ENCODE results near the gene ADGRL3. TPM values are rescaled to one million over a fixed set of nuclear protein-coding genes. Genes with fewer than 3 reads are reported as not detected.

ADGRL3 gene
- total RNA-seq: not detected

- CTCF ChIA-PET: no interaction called here
- intact Hi-C loops (cut with micrococcal nuclease): no loop called here
- POLR2A ChIA-PET: no interaction called here
- Mint-ChIP-seq H3K4me3 (no peak within 1 kb of the TSS), H3K9me3 (no peaks in the 10 kb centered on the region), H3K27ac (no peak within 1 kb of the TSS), H3K4me1 (ENCODE audit: low read depth) (peaks cover 2% of the 10 kb centered on the region), H3K36me3 (peaks cover 4% of the 10 kb centered on the region), H3K27me3 (peaks cover 41% of the 10 kb centered on the region)
- DNase-seq: no peak
Measured at GRCh38 chr4:61200187-61200915, at the start of gene ADGRL3. ADGRL3 (plus strand) TSS chr4:61200326.

GRCh38 chr4:61152433-61152832 is 47.7 kb upstream of the ADGRL3 start:
- no peaks in the 10 kb centered on the region for H3K27me3 Mint-ChIP-seq
- intact Hi-C loops (cut with micrococcal nuclease): no loop called here
- H3K4me1 Mint-ChIP-seq (ENCODE audit: low read depth): no peaks in the 10 kb centered on the region
- H3K4me3 Mint-ChIP-seq: no peak overlapping the region
- peaks cover 9% of the 10 kb centered on the region for H3K9me3 Mint-ChIP-seq
- ChIA-PET POLR2A (no interaction called here), CTCF (no interaction called here)
- no peak for DNase-seq
- no peak overlapping the region for H3K27ac Mint-ChIP-seq
- H3K36me3 Mint-ChIP-seq: no peaks in the 10 kb centered on the region

GRCh38 chr4:61160478-61160877 is 39.6 kb upstream of the ADGRL3 start:
- intact Hi-C loops (cut with micrococcal nuclease): no loop called here
- Mint-ChIP-seq H3K36me3 (no peaks in the 10 kb centered on the region), H3K27ac (no peak overlapping the region), H3K9me3 (peaks cover 8% of the 10 kb centered on the region), H3K4me1 (ENCODE audit: low read depth) (no peaks in the 10 kb centered on the region), H3K27me3 (no peaks in the 10 kb centered on the region), H3K4me3 (no peak overlapping the region)
- POLR2A ChIA-PET: no interaction called here
- DNase-seq: no peak
- CTCF ChIA-PET: no interaction called here

GRCh38 chr4:61162116-61162515 is 38.0 kb upstream of the ADGRL3 start:
- Mint-ChIP-seq H3K4me1 (ENCODE audit: low read depth) (no peaks in the 10 kb centered on the region), H3K27ac (no peak overlapping the region), H3K36me3 (no peaks in the 10 kb centered on the region), H3K27me3 (no peaks in the 10 kb centered on the region), H3K9me3 (peaks cover 8% of the 10 kb centered on the region), H3K4me3 (no peak overlapping the region)
- CTCF ChIA-PET: no interaction called here
- POLR2A ChIA-PET: no interaction called here
- intact Hi-C loops (cut with micrococcal nuclease): no loop called here
- DNase-seq: no peak

GRCh38 chr4:61173799-61174198 is 26.3 kb upstream of the ADGRL3 start:
- ChIA-PET CTCF (no interaction called here), POLR2A (no interaction called here)
- H3K9me3 Mint-ChIP-seq: no peaks in the 10 kb centered on the region
- H3K36me3 Mint-ChIP-seq: no peaks in the 10 kb centered on the region
- H3K27ac Mint-ChIP-seq: no peak overlapping the region
- no peak overlapping the region for H3K4me3 Mint-ChIP-seq
- intact Hi-C loops (cut with micrococcal nuclease): no loop called here
- H3K4me1 Mint-ChIP-seq (ENCODE audit: low read depth): no peaks in the 10 kb centered on the region
- DNase-seq: no peak
- no peaks in the 10 kb centered on the region for H3K27me3 Mint-ChIP-seq

GRCh38 chr4:61175495-61175894 is 24.6 kb upstream of the ADGRL3 start:
- Mint-ChIP-seq H3K4me1 (ENCODE audit: low read depth) (no peaks in the 10 kb centered on the region), H3K27ac (no peak overlapping the region), H3K27me3 (no peaks in the 10 kb centered on the region), H3K9me3 (no peaks in the 10 kb centered on the region), H3K4me3 (no peak overlapping the region), H3K36me3 (no peaks in the 10 kb centered on the region)
- POLR2A ChIA-PET: no interaction called here
- intact Hi-C loops (cut with micrococcal nuclease): no loop called here
- DNase-seq: no peak
- CTCF ChIA-PET: no interaction called here

- Mint-ChIP-seq H3K36me3 (no peaks in the 10 kb centered on the region), H3K4me1 (ENCODE audit: low read depth) (no peaks in the 10 kb centered on the region), H3K27me3 (no peaks in the 10 kb centered on the region), H3K4me3 (no peak overlapping the region), H3K27ac (no peak overlapping the region), H3K9me3 (no peaks in the 10 kb centered on the region)
- intact Hi-C loops (cut with micrococcal nuclease): no loop called here
- CTCF ChIA-PET: no interaction called here
- POLR2A ChIA-PET: no interaction called here
- no peak for DNase-seq
Measured at GRCh38 chr4:61177367-61177766, 22.8 kb upstream of the ADGRL3 start.

GRCh38 chr4:61180405-61180804 is 19.7 kb upstream of the ADGRL3 start:
- POLR2A ChIA-PET: no interaction called here
- CTCF ChIA-PET: no interaction called here
- no peaks in the 10 kb centered on the region for H3K36me3 Mint-ChIP-seq
- H3K4me3 Mint-ChIP-seq: no peak overlapping the region
- intact Hi-C loops (cut with micrococcal nuclease): no loop called here
- H3K4me1 Mint-ChIP-seq (ENCODE audit: low read depth): no peaks in the 10 kb centered on the region
- peaks cover 11% of the 10 kb centered on the region for H3K9me3 Mint-ChIP-seq
- no peak for DNase-seq
- H3K27ac Mint-ChIP-seq: no peak overlapping the region
- no peaks in the 10 kb centered on the region for H3K27me3 Mint-ChIP-seq

- intact Hi-C loops (cut with micrococcal nuclease): no loop called here
- Mint-ChIP-seq H3K9me3 (peaks cover 13% of the 10 kb centered on the region), H3K27ac (no peak overlapping the region), H3K36me3 (no peaks in the 10 kb centered on the region), H3K4me3 (no peak overlapping the region), H3K27me3 (no peaks in the 10 kb centered on the region), H3K4me1 (ENCODE audit: low read depth) (no peaks in the 10 kb centered on the region)
- CTCF ChIA-PET: no interaction called here
- DNase-seq: no peak
- POLR2A ChIA-PET: no interaction called here
Measured at GRCh38 chr4:61182915-61183314, 17.2 kb upstream of the ADGRL3 start.

GRCh38 chr4:61185288-61185687 is 14.8 kb upstream of the ADGRL3 start:
- ChIA-PET CTCF (no interaction called here), POLR2A (no interaction called here)
- Mint-ChIP-seq H3K9me3 (peaks cover 17% of the 10 kb centered on the region), H3K27ac (no peak overlapping the region), H3K4me1 (ENCODE audit: low read depth) (no peaks in the 10 kb centered on the region), H3K27me3 (no peaks in the 10 kb centered on the region), H3K36me3 (no peaks in the 10 kb centered on the region), H3K4me3 (no peak overlapping the region)
- intact Hi-C loops (cut with micrococcal nuclease): no loop called here
- no peak for DNase-seq

GRCh38 chr4:61192392-61192791 is 7.7 kb upstream of the ADGRL3 start:
- intact Hi-C loops (cut with micrococcal nuclease): no loop called here
- peaks cover 4% of the 10 kb centered on the region for H3K9me3 Mint-ChIP-seq
- H3K4me3 Mint-ChIP-seq: no peak overlapping the region
- no peak overlapping the region for H3K27ac Mint-ChIP-seq
- no peak for DNase-seq
- no peaks in the 10 kb centered on the region for H3K27me3 Mint-ChIP-seq
- CTCF ChIA-PET: no interaction called here
- H3K4me1 Mint-ChIP-seq (ENCODE audit: low read depth): no peaks in the 10 kb centered on the region
- no peaks in the 10 kb centered on the region for H3K36me3 Mint-ChIP-seq
- POLR2A ChIA-PET: no interaction called here

GRCh38 chr4:61193863-61194262 is 6.3 kb upstream of the ADGRL3 start:
- Mint-ChIP-seq H3K4me1 (ENCODE audit: low read depth) (no peaks in the 10 kb centered on the region), H3K9me3 (peaks cover 3% of the 10 kb centered on the region), H3K27me3 (peaks cover 3% of the 10 kb centered on the region), H3K36me3 (no peaks in the 10 kb centered on the region), H3K27ac (no peak overlapping the region), H3K4me3 (no peak overlapping the region)
- ChIA-PET CTCF (no interaction called here), POLR2A (no interaction called here)
- intact Hi-C loops (cut with micrococcal nuclease): no loop called here
- DNase-seq: no peak

GRCh38 chr4:61194571-61194970 is 5.6 kb upstream of the ADGRL3 start:
- H3K27me3 Mint-ChIP-seq: peaks cover 9% of the 10 kb centered on the region
- POLR2A ChIA-PET: no interaction called here
- peaks cover under 1% of the 10 kb centered on the region for H3K36me3 Mint-ChIP-seq
- no peak for DNase-seq
- H3K9me3 Mint-ChIP-seq: no peaks in the 10 kb centered on the region
- H3K4me3 Mint-ChIP-seq: no peak overlapping the region
- intact Hi-C loops (cut with micrococcal nuclease): no loop called here
- no peaks in the 10 kb centered on the region for H3K4me1 Mint-ChIP-seq (ENCODE audit: low read depth)
- CTCF ChIA-PET: no interaction called here
- no peak overlapping the region for H3K27ac Mint-ChIP-seq

All from activated CD4-positive, alpha-beta memory T cell treated with anti-CD3 and anti-CD28 coated beads for 36 hours (primary cell).